Measurements from ENCODE around the gene NRBP1.

The NRBP1 gene

DNA sequence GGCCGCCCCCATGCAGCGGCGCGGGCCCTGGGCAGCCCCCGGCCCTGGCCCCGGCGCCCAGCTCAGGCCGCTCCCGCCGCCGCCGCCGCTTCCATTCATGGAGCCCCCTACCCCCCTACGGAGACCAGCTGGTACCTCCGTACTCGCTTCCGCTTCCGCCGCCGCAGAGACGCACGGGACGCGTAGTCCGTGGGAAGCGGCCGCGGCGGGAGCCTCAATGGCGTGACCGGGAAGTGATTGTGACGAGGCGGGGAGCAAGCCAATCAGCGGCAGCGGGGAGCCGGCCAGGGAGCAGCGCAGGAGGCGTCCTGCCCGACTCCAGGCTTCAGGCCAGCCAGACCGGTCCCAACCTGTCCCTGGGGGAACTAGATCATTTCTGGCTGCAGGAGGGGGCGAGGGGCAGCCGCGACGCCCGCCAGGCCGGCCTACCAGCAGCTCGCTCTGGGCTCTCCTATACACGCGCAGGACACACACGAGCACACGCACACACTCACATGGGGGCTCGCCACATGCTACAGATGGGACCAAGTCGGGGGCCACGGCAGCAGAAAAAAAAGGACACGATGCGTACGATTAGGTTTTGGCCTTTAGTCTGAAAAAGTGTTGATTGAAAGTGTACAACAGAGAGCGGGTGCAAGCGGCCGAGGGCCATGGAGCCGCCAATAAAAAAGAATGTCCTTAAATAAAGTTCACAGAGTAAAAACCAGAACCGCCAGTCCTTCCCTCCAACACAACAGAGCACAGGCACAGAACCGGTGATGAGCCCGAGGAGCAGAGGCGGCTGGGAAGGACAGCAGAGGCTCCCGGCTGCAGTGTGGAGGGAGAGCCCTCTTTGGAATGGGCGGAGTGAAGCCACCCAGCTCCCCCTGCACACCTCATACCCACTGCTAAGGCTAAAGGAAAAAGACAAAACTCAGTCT lies 47.5 kb upstream of the NRBP1 start, which contains the start of gene ZNF513 (continued):
- no peak for TF ChIP-seq ZBTB49 (tag by site-specific recombination; IDR thresholded peaks at IDR 0.05; ENCODE audit: low read depth)
- no peak for TF ChIP-seq ZNF791 (tag by site-specific recombination; IDR thresholded peaks at IDR 0.05)
- TF ChIP-seq ZNF423 (tag by site-specific recombination; IDR thresholded peaks at IDR 0.05), result no peak
- TF ChIP-seq ZNF558 (tag by site-specific recombination; IDR thresholded peaks at IDR 0.05), result no peak
- no peak for TF ChIP-seq INSM2 (tag by site-specific recombination; IDR thresholded peaks at IDR 0.05)
- TF ChIP-seq, protein P1, sequence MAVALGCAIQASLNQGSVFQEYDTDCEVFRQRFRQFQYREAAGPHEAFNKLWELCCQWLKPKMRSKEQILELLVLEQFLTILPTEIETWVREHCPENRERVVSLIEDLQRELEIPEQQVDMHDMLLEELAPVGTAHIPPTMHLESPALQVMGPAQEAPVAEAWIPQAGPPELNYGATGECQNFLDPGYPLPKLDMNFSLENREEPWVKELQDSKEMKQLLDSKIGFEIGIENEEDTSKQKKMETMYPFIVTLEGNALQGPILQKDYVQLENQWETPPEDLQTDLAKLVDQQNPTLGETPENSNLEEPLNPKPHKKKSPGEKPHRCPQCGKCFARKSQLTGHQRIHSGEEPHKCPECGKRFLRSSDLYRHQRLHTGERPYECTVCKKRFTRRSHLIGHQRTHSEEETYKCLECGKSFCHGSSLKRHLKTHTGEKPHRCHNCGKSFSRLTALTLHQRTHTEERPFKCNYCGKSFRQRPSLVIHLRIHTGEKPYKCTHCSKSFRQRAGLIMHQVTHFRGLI (tag by site-specific recombination; IDR thresholded peaks at IDR 0.05), result 0 out of 2 replicates have a peak, but pooled peaks have one; percentile 47
- no peak for TF ChIP-seq ZNF747 (tag by site-specific recombination; IDR thresholded peaks at IDR 0.05)
- no peak for TF ChIP-seq YY1 (tag by site-specific recombination; IDR thresholded peaks at IDR 0.05)
- 0 out of 2 replicates have a peak, but pooled peaks have one; percentile 19 for TF ChIP-seq REST (tag by site-specific recombination; IDR thresholded peaks at IDR 0.05)
- no peak for TF ChIP-seq OVOL3 (tag by site-specific recombination; IDR thresholded peaks at IDR 0.05)
- TF ChIP-seq SP7 (tag by site-specific recombination; IDR thresholded peaks at IDR 0.05), result peak; percentile 43
- no peak for TF ChIP-seq OSR2 (tag by site-specific recombination; IDR thresholded peaks at IDR 0.05)
- peak; percentile 83 for TF ChIP-seq ZNF2 (tag by site-specific recombination; IDR thresholded peaks at IDR 0.05)
- TF ChIP-seq HOXC10 (CRISPR knock-in tag; IDR thresholded peaks at IDR 0.05), result no peak
- TF ChIP-seq, protein P2, sequence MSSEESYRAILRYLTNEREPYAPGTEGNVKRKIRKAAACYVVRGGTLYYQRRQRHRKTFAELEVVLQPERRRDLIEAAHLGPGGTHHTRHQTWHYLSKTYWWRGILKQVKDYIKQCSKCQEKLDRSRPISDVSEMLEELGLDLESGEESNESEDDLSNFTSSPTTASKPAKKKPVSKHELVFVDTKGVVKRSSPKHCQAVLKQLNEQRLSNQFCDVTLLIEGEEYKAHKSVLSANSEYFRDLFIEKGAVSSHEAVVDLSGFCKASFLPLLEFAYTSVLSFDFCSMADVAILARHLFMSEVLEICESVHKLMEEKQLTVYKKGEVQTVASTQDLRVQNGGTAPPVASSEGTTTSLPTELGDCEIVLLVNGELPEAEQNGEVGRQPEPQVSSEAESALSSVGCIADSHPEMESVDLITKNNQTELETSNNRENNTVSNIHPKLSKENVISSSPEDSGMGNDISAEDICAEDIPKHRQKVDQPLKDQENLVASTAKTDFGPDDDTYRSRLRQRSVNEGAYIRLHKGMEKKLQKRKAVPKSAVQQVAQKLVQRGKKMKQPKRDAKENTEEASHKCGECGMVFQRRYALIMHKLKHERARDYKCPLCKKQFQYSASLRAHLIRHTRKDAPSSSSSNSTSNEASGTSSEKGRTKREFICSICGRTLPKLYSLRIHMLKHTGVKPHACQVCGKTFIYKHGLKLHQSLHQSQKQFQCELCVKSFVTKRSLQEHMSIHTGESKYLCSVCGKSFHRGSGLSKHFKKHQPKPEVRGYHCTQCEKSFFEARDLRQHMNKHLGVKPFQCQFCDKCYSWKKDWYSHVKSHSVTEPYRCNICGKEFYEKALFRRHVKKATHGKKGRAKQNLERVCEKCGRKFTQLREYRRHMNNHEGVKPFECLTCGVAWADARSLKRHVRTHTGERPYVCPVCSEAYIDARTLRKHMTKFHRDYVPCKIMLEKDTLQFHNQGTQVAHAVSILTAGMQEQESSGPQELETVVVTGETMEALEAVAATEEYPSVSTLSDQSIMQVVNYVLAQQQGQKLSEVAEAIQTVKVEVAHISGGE (tag by site-specific recombination; conservative IDR thresholded peaks at IDR 0.05; ENCODE audit: low read depth), result peak; percentile 90
- TF ChIP-seq, protein P3, sequence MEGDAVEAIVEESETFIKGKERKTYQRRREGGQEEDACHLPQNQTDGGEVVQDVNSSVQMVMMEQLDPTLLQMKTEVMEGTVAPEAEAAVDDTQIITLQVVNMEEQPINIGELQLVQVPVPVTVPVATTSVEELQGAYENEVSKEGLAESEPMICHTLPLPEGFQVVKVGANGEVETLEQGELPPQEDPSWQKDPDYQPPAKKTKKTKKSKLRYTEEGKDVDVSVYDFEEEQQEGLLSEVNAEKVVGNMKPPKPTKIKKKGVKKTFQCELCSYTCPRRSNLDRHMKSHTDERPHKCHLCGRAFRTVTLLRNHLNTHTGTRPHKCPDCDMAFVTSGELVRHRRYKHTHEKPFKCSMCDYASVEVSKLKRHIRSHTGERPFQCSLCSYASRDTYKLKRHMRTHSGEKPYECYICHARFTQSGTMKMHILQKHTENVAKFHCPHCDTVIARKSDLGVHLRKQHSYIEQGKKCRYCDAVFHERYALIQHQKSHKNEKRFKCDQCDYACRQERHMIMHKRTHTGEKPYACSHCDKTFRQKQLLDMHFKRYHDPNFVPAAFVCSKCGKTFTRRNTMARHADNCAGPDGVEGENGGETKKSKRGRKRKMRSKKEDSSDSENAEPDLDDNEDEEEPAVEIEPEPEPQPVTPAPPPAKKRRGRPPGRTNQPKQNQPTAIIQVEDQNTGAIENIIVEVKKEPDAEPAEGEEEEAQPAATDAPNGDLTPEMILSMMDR (tag by site-specific recombination; IDR thresholded peaks at IDR 0.05), result no peak
- no peak for TF ChIP-seq KLF10 (tag by site-specific recombination; IDR thresholded peaks at IDR 0.05)
- TF ChIP-seq, protein P4, sequence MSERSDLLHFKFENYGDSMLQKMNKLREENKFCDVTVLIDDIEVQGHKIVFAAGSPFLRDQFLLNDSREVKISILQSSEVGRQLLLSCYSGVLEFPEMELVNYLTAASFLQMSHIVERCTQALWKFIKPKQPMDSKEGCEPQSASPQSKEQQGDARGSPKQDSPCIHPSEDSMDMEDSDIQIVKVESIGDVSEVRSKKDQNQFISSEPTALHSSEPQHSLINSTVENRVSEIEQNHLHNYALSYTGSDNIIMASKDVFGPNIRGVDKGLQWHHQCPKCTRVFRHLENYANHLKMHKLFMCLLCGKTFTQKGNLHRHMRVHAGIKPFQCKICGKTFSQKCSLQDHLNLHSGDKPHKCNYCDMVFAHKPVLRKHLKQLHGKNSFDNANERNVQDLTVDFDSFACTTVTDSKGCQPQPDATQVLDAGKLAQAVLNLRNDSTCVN (tag by site-specific recombination; optimal IDR thresholded peaks at IDR 0.05), result peak; percentile 76
- no peak for TF ChIP-seq ZNF623 (tag by site-specific recombination; IDR thresholded peaks at IDR 0.05)
- TF ChIP-seq ZNF600 (tag by site-specific recombination; IDR thresholded peaks at IDR 0.05), result peak; percentile 85
- TF ChIP-seq, protein P5, sequence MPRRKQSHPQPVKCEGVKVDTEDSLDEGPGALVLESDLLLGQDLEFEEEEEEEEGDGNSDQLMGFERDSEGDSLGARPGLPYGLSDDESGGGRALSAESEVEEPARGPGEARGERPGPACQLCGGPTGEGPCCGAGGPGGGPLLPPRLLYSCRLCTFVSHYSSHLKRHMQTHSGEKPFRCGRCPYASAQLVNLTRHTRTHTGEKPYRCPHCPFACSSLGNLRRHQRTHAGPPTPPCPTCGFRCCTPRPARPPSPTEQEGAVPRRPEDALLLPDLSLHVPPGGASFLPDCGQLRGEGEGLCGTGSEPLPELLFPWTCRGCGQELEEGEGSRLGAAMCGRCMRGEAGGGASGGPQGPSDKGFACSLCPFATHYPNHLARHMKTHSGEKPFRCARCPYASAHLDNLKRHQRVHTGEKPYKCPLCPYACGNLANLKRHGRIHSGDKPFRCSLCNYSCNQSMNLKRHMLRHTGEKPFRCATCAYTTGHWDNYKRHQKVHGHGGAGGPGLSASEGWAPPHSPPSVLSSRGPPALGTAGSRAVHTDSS (tag by site-specific recombination; IDR thresholded peaks at IDR 0.05), result no peak

All from HEK293 (cell line).